T-helper 2 cell treated with Interferon-gamma antibody and Interleukin-4, amounts not matched to agents 100 ng/mL and 5 ng/mL, for 36 hours (primary cell): ENCODE results near the gene KRTAP5-3. TPM values are rescaled to one million over a fixed set of nuclear protein-coding genes. Genes with fewer than 3 reads are reported as not detected.
"Not testable (repeated sequence)": the region's sequence is repeated elsewhere in the genome, so short reads cannot be mapped to it uniquely, and the experiment has no call there.

ENCODE experiments used
- intact Hi-C: fragments of 100-400 bp; cut with micrococcal nuclease; formaldehyde crosslinking; loops from one replicate; pipeline ENCODE4 v1.15.1; 2023
- total RNA-seq: library from RNA; stranded (reverse); gene quantifications from 2 replicates; pipeline ENCODE4 v1.2.3, GENCODE V29; 2022

The KRTAP5-3 gene
- total RNA-seq, 1 donor from 2014 or later: not detected

DNA sequence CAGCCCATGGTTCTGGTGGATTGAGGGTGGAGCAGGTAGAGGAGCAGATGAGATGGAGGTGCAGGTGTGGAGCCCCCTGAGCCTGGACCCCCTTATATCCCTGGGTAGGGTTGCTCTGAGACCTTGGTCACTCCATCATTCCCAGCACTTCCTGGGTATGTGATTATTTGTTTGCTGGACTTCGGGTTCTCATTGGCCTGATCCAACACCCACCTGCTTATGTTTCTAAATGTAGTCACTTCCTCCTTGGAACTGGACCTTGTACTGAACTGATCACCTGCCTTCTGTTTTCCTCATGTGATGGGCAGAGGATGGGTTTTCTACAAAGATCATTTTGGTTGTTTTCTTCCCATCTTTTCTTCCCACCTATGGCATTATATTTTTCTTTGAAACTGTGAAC is 13.8 kb upstream of the KRTAP5-3 start, which contains the start of gene KRTAP5-4:
Gene KRTAP5-4, minus strand, starts transcription at position 53 of the 400 bp plus-strand sequence. Its CDS starts 45 bp downstream, at position 8.
- intact Hi-C loops: no loop called here

GRCh38 chr11:1619449-1619848 is 11.2 kb upstream of the KRTAP5-3 start:
- intact Hi-C loops: no loop called here

GRCh38 chr11:1618231-1618630 is 10.0 kb upstream of the KRTAP5-3 start:
- intact Hi-C loops: no loop called here

GRCh38 chr11:1607901-1608300 is 362 bp downstream of the KRTAP5-3 start:
- intact Hi-C loops: not testable (repeated sequence)

GRCh38 chr11:1607156-1607845 is 962 bp downstream of the KRTAP5-3 start:
- intact Hi-C loops: not testable (repeated sequence)

DNA sequence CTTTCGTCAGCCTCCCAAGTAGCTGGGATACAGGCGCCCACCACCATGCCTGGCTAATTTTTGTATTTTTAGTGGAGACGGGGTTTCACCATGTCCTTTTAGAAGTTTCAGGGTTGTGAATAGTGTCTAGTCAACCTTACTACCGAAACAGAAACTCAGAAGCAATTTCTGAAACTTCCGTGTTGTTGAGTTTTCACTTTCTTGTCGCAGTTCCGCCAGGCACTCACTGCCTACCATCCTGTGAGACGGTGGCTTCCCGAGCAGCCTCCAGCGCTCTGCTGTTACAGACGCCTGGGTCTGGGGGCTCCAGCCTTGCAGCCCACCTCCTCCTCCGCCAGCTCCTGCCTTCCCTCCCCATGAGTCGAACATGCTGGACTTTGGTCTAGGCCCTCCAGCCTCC is 2.3 kb downstream of the KRTAP5-3 start:
- intact Hi-C loops: not testable (repeated sequence)

DNA sequence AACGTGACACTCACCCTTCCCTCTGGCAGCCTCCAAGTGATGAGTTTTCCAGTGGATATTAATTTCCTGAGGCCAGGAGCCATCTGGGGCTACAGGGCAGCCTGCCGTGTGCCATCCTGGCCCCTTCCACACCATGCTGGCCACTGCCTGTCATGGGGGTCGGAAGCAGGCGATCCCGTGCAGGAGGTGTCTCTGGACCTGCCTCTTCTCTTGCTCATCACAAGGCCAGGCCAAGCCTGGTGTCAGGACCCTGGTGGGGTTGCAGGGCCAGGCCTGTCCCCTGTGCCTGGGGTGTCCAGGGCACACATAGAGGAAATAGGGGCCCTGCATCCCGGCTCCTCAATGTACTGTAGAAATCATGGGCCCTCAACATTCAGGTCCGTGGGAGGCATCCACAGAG is 3.6 kb downstream of the KRTAP5-3 start:
- intact Hi-C loops: no loop called here

GRCh38 chr11:1604181-1604580 is 4.1 kb downstream of the KRTAP5-3 start:
- intact Hi-C loops: no loop called here

- intact Hi-C loops: no loop called here
Observed at GRCh38 chr11:1603629-1604028, 4.6 kb downstream of the KRTAP5-3 start.

GRCh38 chr11:1601663-1602062 is 6.6 kb downstream of the KRTAP5-3 start:
- intact Hi-C loops: not testable (repeated sequence)

DNA sequence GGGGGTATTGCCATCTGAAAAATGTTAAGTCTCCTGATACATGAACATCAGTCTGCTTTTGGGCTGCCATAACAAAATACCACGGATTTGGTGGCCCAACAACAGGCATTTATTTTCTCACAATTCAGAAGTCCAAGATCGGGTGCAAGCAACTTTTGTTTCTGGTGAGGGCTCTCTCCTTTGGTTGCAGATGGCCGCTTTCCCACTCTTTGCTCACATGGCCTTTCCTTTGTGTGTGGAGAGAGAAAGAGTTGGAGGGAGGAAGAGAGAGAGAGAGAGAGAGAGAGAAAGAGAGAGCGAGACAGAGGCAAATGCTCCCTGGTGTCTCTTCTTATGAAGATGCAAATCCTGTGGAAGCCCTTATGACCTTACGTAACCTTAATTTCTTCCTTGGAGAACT is 7.6 kb downstream of the KRTAP5-3 start:
- intact Hi-C loops: no loop called here

GRCh38 chr11:1598816-1599215 is 9.4 kb downstream of the KRTAP5-3 start:
- intact Hi-C loops: no loop called here

DNA sequence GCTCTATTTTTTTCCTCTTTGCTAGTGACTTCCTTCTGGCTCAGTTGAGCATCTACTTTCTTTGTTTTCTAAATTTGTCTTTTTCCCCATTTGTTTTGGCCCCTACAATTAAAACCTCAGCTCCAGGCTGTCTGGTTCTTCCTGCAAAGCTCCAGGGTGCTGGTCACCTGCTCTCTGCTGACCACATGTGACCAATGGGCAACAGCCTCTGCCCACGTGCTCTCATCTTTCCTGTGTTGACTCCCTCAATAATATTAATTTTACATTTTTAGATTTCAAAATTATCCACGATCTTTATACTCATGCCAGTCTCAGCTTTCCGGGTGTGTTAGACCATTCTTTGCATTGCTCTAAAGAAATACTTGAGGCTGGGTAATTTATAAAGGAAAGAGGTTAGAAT is 9.9 kb downstream of the KRTAP5-3 start:
- intact Hi-C loops: not testable (repeated sequence)

DNA sequence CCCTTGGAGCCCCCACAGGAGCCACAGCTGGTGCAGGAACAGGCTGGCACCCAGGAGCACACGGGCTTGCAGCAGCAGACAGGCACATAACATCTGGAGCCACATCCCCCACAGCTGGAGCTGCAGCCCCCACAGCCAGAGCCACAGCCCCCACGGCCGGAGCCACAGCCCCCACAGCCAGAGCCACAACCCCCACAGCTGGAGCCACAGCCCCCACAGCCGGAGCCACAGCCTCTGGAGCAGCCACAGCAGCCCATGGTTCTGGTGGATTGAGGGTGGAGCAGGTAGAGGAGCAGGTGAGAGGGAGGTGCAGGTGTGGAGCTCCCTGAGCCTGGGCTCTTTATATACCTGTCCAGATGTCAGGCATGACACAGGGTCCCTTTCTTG is 10.3 kb downstream of the KRTAP5-3 start, which contains the start of gene KRTAP5-2:
Gene KRTAP5-2, minus strand, starts transcription at position 301 of the 387 bp plus-strand sequence. Its CDS starts 44 bp downstream, at position 257.
- intact Hi-C loops: no loop called here

DNA sequence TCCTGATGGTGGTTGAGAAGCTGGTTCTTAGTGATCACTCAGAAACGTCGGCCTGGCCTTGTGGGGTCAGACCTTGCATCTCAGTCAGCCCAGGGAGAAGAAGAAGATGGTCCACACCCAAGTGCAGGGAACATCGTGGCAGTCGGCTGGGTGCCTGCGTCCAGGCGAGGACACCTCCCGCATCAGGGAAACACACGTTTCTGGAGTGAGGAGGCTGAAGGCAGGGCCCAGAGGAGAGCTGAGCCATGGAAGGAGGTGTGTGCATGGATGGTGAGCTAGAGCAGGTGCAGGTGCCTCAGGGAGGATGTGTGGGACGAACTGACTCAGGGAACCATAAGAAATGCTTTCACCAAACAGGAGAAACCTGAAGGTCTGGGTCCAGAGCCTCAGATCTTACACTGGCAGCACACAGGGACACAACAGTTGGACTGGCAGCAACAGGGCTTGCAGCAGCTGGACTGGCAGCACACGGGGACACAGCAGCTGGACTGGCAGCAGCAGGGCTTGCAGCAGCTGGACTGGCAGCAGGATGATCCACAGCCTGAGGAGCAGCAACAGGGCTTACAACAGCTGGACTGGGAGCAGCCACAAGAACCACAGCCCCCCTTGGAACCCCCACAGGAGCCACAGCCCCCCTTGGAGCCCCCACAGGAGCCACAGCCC is 10.8 kb downstream of the KRTAP5-3 start:
- intact Hi-C loops: no loop called here

DNA sequence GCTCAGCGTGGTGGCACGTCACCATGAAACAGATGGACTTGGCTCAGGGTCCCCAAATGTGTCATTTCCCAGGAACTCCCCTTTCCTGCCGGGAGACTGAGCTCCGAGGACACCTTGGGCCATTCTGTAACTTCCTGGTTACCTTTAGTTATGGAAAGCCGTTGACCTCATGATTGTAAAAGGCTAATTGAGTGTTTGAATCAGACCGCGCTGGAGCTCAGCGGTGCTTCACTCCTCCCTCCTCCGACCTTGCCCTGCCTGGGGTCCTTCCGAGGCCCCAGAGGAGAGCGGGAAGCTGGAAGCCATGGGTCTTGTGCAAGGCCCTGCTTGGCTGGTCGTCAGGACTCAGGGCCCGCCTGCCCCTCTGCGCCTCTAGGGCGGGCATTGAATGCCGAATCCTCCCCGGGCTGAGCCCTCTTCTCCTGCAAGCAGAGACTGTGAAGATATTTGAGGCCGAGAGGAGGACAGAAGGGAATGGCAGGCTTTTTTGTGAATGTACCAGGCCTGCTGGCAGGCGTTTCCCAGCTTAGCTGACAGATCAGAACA is 11.6 kb downstream of the KRTAP5-3 start:
- intact Hi-C loops: not testable (repeated sequence)

DNA sequence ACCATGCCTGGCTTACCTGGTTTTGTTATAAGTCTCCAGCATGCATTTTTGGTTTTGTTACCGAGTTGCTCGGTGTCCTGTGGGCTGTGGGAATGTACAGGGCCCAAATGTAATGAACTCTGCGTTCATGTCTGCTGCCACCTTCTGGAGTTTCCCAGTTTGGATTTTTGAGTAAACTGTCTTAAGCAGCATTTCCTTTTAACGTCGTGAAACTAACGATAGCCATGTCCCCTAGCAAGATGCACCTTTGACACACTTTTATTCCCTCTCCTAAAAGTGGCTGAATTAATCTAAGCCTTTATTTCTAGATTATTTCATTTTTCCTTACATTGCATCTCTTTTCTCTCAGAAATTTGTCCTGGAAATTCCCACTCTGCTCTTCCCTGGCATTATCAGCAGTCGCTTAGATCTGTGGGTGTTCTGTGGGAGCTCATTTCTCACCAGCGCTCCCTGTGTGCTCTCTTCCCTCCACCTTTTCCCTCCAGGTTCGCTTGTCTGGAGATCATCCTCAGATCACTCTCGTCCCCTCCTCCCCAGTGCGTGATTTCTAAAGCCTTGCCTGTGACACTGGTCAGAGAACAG is 12.2 kb downstream of the KRTAP5-3 start:
- intact Hi-C loops: not testable (repeated sequence)

- intact Hi-C loops: no loop called here
Observed at GRCh38 chr11:1592628-1593027, 15.6 kb downstream of the KRTAP5-3 start.

GRCh38 chr11:1589996-1590395 is 18.3 kb downstream of the KRTAP5-3 start:
- intact Hi-C loops: no loop called here

DNA sequence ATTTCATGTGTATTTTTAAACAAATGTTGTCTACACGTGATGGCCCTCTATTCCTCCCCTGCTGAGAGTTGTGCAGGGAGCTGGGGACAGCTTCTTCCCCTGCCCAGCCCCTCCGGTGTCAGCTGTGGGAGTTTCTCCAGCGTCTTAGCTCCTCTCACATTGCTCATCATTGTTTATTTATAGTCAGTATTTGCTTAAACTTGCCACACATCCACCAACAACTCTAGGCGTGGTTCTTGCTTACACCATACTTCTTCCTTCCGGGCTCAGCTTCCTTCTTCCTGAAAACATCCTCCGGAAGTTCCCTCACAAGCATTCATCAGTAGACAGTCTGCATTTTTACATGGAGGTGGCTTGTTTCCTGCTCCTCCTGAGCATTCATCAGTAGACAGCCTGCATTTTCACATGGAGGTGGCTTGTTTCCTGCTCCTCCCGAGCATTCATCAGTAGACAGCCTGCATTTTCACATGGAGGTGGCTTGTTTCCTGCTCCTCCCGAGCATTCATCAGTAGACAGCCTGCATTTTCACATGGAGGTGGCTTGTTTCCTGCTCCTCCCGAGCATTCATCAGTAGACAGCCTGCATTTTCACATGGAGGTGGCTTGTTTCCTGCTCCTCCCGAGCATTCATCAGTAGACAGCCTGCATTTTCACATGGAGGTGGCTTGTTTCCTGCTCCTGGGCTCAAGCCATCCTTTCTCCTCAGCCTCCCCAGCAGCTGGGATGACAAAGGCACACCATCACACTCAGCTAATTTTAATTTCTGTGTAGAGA is 18.9 kb downstream of the KRTAP5-3 start:
- intact Hi-C loops: not testable (repeated sequence)

- intact Hi-C loops: no loop called here
Observed at GRCh38 chr11:1586699-1587098, 21.6 kb downstream of the KRTAP5-3 start.
